Pancreas (tissue), 10 donors: ENCODE measurements around the gene TEC. TPM values are rescaled to one million over a fixed set of nuclear protein-coding genes. Genes with fewer than 3 reads are reported as not detected.

Experiments used
- ATAC-seq, 4 donors: fragments of 200-7000 bp; cut with Tn5 transposase; one replicate each; pipeline versions ENCODE4 v1.8.0 to v1.9.1; 2020; ENCODE audit warnings: mild to moderate bottlenecking in 4 of 4, moderate library complexity in 4 of 4
- DNase-seq, 6 donors: peaks; one replicate each; pipeline ENCODE4 v3.0.0-alpha.2; 2020
- FAIRE-seq: peaks from 2 replicates; lab custom pipeline; 2012; peaks lifted over from hg19 to GRCh38; lab: Jason Lieb, UNC
- H3K27ac ChIP-seq, 4 donors: fragments of 200-600 bp; sonication (generic); 1 replicate in 3 of 4; 2 replicates in 1 of 4; pipeline versions ENCODE4 v1.5.0 to v1.8.0; 2020
- H3K27me3 ChIP-seq, 4 donors: fragments of 200-600 bp; one replicate each; pipeline ENCODE4 v1.8.0; 2021
- H3K36me3 ChIP-seq, 3 donors: fragments of 200-600 bp; sonication (generic) in 1 of 3; one replicate each; pipeline versions ENCODE4 v1.5.0 to v1.8.0; 2020 to 2021
- H3K4me1 ChIP-seq, 3 donors: fragments of 200-600 bp; one replicate each; pipeline ENCODE4 v1.8.0; 2021
- H3K4me3 ChIP-seq, 4 donors: fragments of 200-600 bp; sonication (generic) in 2 of 4; one replicate each; pipeline versions ENCODE4 v1.5.0 to v1.8.0; 2020 to 2021
- H3K9me3 ChIP-seq, 4 donors: fragments of 200-600 bp; one replicate each; pipeline ENCODE4 v1.8.0; 2021
- CTCF ChIP-seq, 4 donors: fragments of 200-600 bp; sonication (generic) in 3 of 4; IDR thresholded peaks; one replicate each; pipeline versions ENCODE4 v1.5.0 to v1.8.0; 2021; ENCODE audit warnings: antibody characterized with exemption in 4 of 4
- WGBS, 2 donors: extraction: QIAGEN DNeasy Blood & Tissue Kit; methylation state at CpG; one replicate each; pipeline ENCODE4 v1.1.7; 2013; 5-methylcytosine and 5-hydroxymethylcytosine counted together
- intact Hi-C, 3 donors: fragments of 100-400 bp; cut with DNase I; formaldehyde crosslinking; loops; one replicate each; pipeline versions ENCODE4 v1.11.1 to v1.14.2; 2022
- polyA plus RNA-seq, 2 donors: library from polyadenylated mRNA; stranded (reverse); fragments of 200-250 nt; gene quantifications; one replicate each; pipeline ENCODE4 v1.2.3, GENCODE V29; 2013
- total RNA-seq, 6 donors: library from RNA; stranded (reverse); fragmentation: NEBNext Ultra II Directional in 4 of 6; extraction: Animal tissue kit (Norgen Biotek cat#: 25700) in 4 of 6; gene quantifications; one replicate each; pipeline versions ENCODE4 v1.2.1 to v1.2.4, GENCODE V29; 2021 to 2023
- donor health status: healthy with polysubstance abuse.
- donor health status: DM: no; HTN: no; CAD: no; lungs with moderate emphysema.
- donor health status: DM: no; HTN: no; CAD: no.
- donor health status: control.
- donor health status: control.
- donor health status: Bipolar disorder and iron deficiency.
- donor health status: DM: yes; HTN: yes; CAD: no.
- donor health status: DM: no; HTN: no; CAD: no.
- donor health status: DM: no; HTN: no; CAD: no.
- donor health status: DM: yes; HTN: yes; CAD: no.

Gene TEC
- total and polyA plus RNA-seq, 8 donors = 0.49 to 3.0 (median 0.97) TPM

- ATAC-seq (peak in 3 of 4 donors; percentile 78 to 88 (median 81)), FAIRE-seq (no peak), DNase-seq (no peak)
- Histone ChIP-seq H3K36me3 (no peaks in the 10 kb centered on the region), H3K27ac (no peak overlapping the region), H3K27me3 (no peaks in the 10 kb centered on the region), H3K4me3 (no peak overlapping the region), H3K4me1 (peaks cover 0 to 7% (median 0%) of the 10 kb centered on the region in 3 donors), H3K9me3 (no peaks in the 10 kb centered on the region)
- intact Hi-C loops = no loop called here
- 20 to 28% methylated on average over 4 of the region's 4 CpGs for WGBS, 2 donors
- no peak for TF ChIP-seq CTCF (IDR thresholded peaks at IDR 0.05)
These were observed 31.5 kb downstream of the TEC start for GRCh38 chr4:48237996-48238645.

- intact Hi-C loops = no loop called here
- no peak overlapping the region for H3K4me3 ChIP-seq
- WGBS, 2 donors = 94 to 96% methylated on average over 1 of the region's 1 CpG
- H3K27me3 ChIP-seq = no peaks in the 10 kb centered on the region
- H3K36me3 ChIP-seq = no peaks in the 10 kb centered on the region
- FAIRE-seq = no peak
- no peak for DNase-seq
- H3K27ac ChIP-seq = no peak overlapping the region
- no peaks in the 10 kb centered on the region for H3K9me3 ChIP-seq
- TF ChIP-seq CTCF (IDR thresholded peaks at IDR 0.05) = no peak
- no peak for ATAC-seq
- peaks cover 0 to 7% (median 0%) of the 10 kb centered on the region in 3 donors for H3K4me1 ChIP-seq
These were observed 34.6 kb downstream of the TEC start for GRCh38 chr4:48235050-48235449.

GRCh38 chr4:48234575-48234974 lies 35.1 kb downstream of the TEC start:
- Histone ChIP-seq H3K4me3 (no peak overlapping the region), H3K27ac (no peak overlapping the region), H3K36me3 (no peaks in the 10 kb centered on the region), H3K9me3 (no peaks in the 10 kb centered on the region), H3K27me3 (no peaks in the 10 kb centered on the region), H3K4me1 (peaks cover 0 to 7% (median 0%) of the 10 kb centered on the region in 3 donors)
- no peak for ATAC-seq
- no peak for DNase-seq
- FAIRE-seq = no peak
- WGBS, 2 donors = 60 to 61% methylated on average over 2 of the region's 2 CpGs
- no peak for TF ChIP-seq CTCF (IDR thresholded peaks at IDR 0.05)
- intact Hi-C loops = no loop called here

- H3K4me3 ChIP-seq = no peak overlapping the region
- no peak for FAIRE-seq
These were observed 40.7 kb downstream of the TEC start for GRCh38 chr4:48228949-48229348.

More at GRCh38 chr4:48228949-48229348, 40.7 kb downstream of the TEC start:
- 92 to 95% methylated on average over 1 of the region's 1 CpG for WGBS, 2 donors
- no peaks in the 10 kb centered on the region for H3K27me3 ChIP-seq
- no peak for TF ChIP-seq CTCF (IDR thresholded peaks at IDR 0.05)
- no peaks in the 10 kb centered on the region for H3K36me3 ChIP-seq
- no peaks in the 10 kb centered on the region for H3K9me3 ChIP-seq
- H3K4me1 ChIP-seq = no peaks in the 10 kb centered on the region
- intact Hi-C loops = no loop called here
- ATAC-seq (no peak), DNase-seq (no peak)
- H3K27ac ChIP-seq = no peak overlapping the region
